Naive thymus-derived CD4-positive, alpha-beta T cell (primary cell): ENCODE measurements around the gene PITX3. TPM values are rescaled to one million over a fixed set of nuclear protein-coding genes. Genes with fewer than 3 reads are reported as not detected.

Experiments
- ATAC-seq: fragments of 150-1000 bp; cut with Tn5 transposase; 2 replicates; pipeline ENCODE4 v1.10.0; 2021; ENCODE audit warnings: mild to moderate bottlenecking, moderate library complexity
- CTCF ChIA-PET: fragments of 350-600 bp; sonication (Branson Sonifier 250); formaldehyde crosslinking; loops from one replicate; lab custom pipeline; 2021; ENCODE audit warnings: antibody characterized with exemption; lab: Charles Lee
- POLR2A ChIA-PET: fragments of 350-600 bp; sonication (Branson Sonifier 250); formaldehyde crosslinking; loops from one replicate; lab custom pipeline; 2021; ENCODE audit warnings: antibody characterized with exemption, inconsistent platforms; lab: Charles Lee
- DNase-seq, 9 donors: peaks; one replicate each; pipeline versions ENCODE4 v3.0.0 to v3.0.0-alpha.2; 2020 to 2022; ENCODE audit warnings: mixed read lengths in 1 of 9
- H3K27ac ChIP-seq: one replicate; pipeline ENCODE4 v1.7.0; 2013; ENCODE audit warnings: mild to moderate bottlenecking, low read depth, low read length, moderate library complexity
- H3K27me3 ChIP-seq, 2 donors: one replicate each; pipeline ENCODE4 v1.7.0; 2013; ENCODE audit warnings: low read length in 2 of 2, mild to moderate bottlenecking in 2 of 2, moderate library complexity in 2 of 2; ENCODE audit not compliant: control insufficient read depth in 2 of 2, insufficient read depth in 2 of 2
- H3K36me3 ChIP-seq, 3 experiments: 1 replicate in 2 of 3; 2 replicates in 1 of 3; pipeline ENCODE4 v1.7.0; 2013; ENCODE audit warnings: low read length in 3 of 3, mild to moderate bottlenecking in 3 of 3, moderate library complexity in 1 of 3; ENCODE audit not compliant: insufficient read depth in 3 of 3, control insufficient read depth in 2 of 3
- H3K4me1 ChIP-seq, 2 donors: one replicate each; pipeline ENCODE4 v1.7.0; 2013; ENCODE audit warnings: low read length in 2 of 2, mild to moderate bottlenecking in 2 of 2, moderate library complexity in 1 of 2; ENCODE audit not compliant: control insufficient read depth in 2 of 2, insufficient read depth in 2 of 2
- H3K4me3 ChIP-seq: 2 replicates; pipeline ENCODE4 v1.7.0; 2013; ENCODE audit warnings: mild to moderate bottlenecking, low read length
- H3K9me3 ChIP-seq, 3 experiments: 1 replicate in 2 of 3; 2 replicates in 1 of 3; pipeline ENCODE4 v1.7.0; 2013; ENCODE audit warnings: low read length in 3 of 3; ENCODE audit not compliant: control insufficient read depth in 2 of 3
- H3K27ac Mint-ChIP-seq, 9 donors: one replicate each; pipeline ENCODE4 v1.8.0; 2020 to 2022; ENCODE audit warnings: mixed read lengths in 9 of 9, mild to moderate bottlenecking in 8 of 9, moderate library complexity in 5 of 9, inconsistent platforms in 2 of 9
- H3K27me3 Mint-ChIP-seq, 5 donors: one replicate each; pipeline ENCODE4 v1.8.0; 2021 to 2022; ENCODE audit warnings: mixed read lengths in 5 of 5, mild to moderate bottlenecking in 1 of 5
- H3K36me3 Mint-ChIP-seq, 5 donors: one replicate each; pipeline ENCODE4 v1.8.0; 2020 to 2022; ENCODE audit warnings: mixed read lengths in 5 of 5, mild to moderate bottlenecking in 3 of 5, inconsistent platforms in 1 of 5
- H3K4me1 Mint-ChIP-seq, 7 donors: one replicate each; pipeline ENCODE4 v1.8.0; 2020 to 2022; ENCODE audit warnings: mixed read lengths in 7 of 7, mild to moderate bottlenecking in 3 of 7, inconsistent platforms in 1 of 7
- H3K4me3 Mint-ChIP-seq, 10 donors: one replicate each; pipeline ENCODE4 v1.8.0; 2020 to 2022; ENCODE audit warnings: mild to moderate bottlenecking in 10 of 10, mixed read lengths in 10 of 10, moderate library complexity in 6 of 10, inconsistent platforms in 2 of 10
- H3K9me3 Mint-ChIP-seq, 11 donors: one replicate each; pipeline ENCODE4 v1.8.0; 2020 to 2022; ENCODE audit warnings: mixed read lengths in 11 of 11, mild to moderate bottlenecking in 4 of 11, inconsistent platforms in 1 of 11, moderate library complexity in 1 of 11
- intact Hi-C, 2 donors: fragments of 100-400 bp; cut with micrococcal nuclease; formaldehyde crosslinking; loops; one replicate each; pipeline ENCODE4 v1.15.1; 2023
- polyA plus RNA-seq, 2 donors: library from polyadenylated mRNA; unstranded; fragments of 300-500 nt; fragmentation: Illumina TruSeq; gene quantifications; one replicate each; pipeline ENCODE4 v1.2.3, GENCODE V29; 2021
- total RNA-seq, 6 experiments: library from RNA in 5 of 6; stranded (reverse) in 5 of 6; gene quantifications; 1 replicate in 5 of 6; 2 replicates in 1 of 6; pipeline ENCODE4 v1.2.3 and lab custom pipeline; 2021 to 2026

Gene PITX3
- total and polyA plus RNA-seq, 7 experiments from 2014 or later, result not detected

GRCh38 chr10:102279104-102279503 lies 37.8 kb upstream of the PITX3 start:
- Mint-ChIP-seq H3K27ac (peak overlapping the region in 1 of 9 donors; percentile 57), H3K4me3 (peak overlapping the region in 1 of 10 donors; percentile 20), H3K4me1 (peaks cover 32 to 61% (median 48%) of the 10 kb centered on the region in 7 donors), H3K27me3 (no peaks in the 10 kb centered on the region), H3K9me3 (no peaks in the 10 kb centered on the region), H3K36me3 (peaks cover 0 to 7% (median 2%) of the 10 kb centered on the region in 5 donors)
- no peak overlapping the region for H3K27ac ChIP-seq
- H3K27me3 ChIP-seq, result no peaks in the 10 kb centered on the region
- POLR2A ChIA-PET, result no interaction called here
- ATAC-seq (no peak), DNase-seq (no peak)
- H3K9me3 ChIP-seq, result no peaks in the 10 kb centered on the region
- H3K36me3 ChIP-seq, result peaks cover 0 to 5% (median 0%) of the 10 kb centered on the region in 3 experiments
- peaks cover 5 to 31% of the 10 kb centered on the region in 2 donors for H3K4me1 ChIP-seq
- no peak overlapping the region for H3K4me3 ChIP-seq
- CTCF ChIA-PET, result interaction anchor here (0.8 kb wide), 1 partner anchor 148 kb away, joined by 4 read pairs; no protein-coding TSS in a partner anchor
- intact Hi-C loops, result no loop called here

- intact Hi-C loops, result no loop called here
- peaks cover 15 to 56% (median 48%) of the 10 kb centered on the region in 7 donors for H3K4me1 Mint-ChIP-seq
- Histone ChIP-seq H3K27ac (no peak overlapping the region), H3K27me3 (no peaks in the 10 kb centered on the region), H3K4me1 (peaks cover 0 to 7% of the 10 kb centered on the region in 2 donors), H3K9me3 (no peaks in the 10 kb centered on the region), H3K36me3 (peaks cover 0 to 5% (median 0%) of the 10 kb centered on the region in 3 experiments), H3K4me3 (no peak overlapping the region)
- no peaks in the 10 kb centered on the region for H3K27me3 Mint-ChIP-seq
- no peaks in the 10 kb centered on the region for H3K9me3 Mint-ChIP-seq
- no peak overlapping the region for H3K27ac Mint-ChIP-seq
- ChIA-PET POLR2A (interaction anchor here (0.6 kb wide), 1 partner anchor 108 kb away, joined by 3 read pairs; no protein-coding TSS in a partner anchor), CTCF (no interaction called here)
- H3K36me3 Mint-ChIP-seq, result peaks cover 0 to 9% (median 6%) of the 10 kb centered on the region in 5 donors
- ATAC-seq, result no peak
- DNase-seq, result no peak
- no peak overlapping the region for H3K4me3 Mint-ChIP-seq
Observed at GRCh38 chr10:102275343-102275742, 34.0 kb upstream of the PITX3 start.

GRCh38 chr10:102274062-102274461 lies 32.8 kb upstream of the PITX3 start:
- Histone ChIP-seq H3K27me3 (no peaks in the 10 kb centered on the region), H3K9me3 (no peaks in the 10 kb centered on the region), H3K36me3 (peaks cover 0 to 5% (median 0%) of the 10 kb centered on the region in 3 experiments), H3K4me3 (no peak overlapping the region), H3K27ac (no peak overlapping the region), H3K4me1 (no peaks in the 10 kb centered on the region)
- CTCF ChIA-PET, result no interaction called here
- Mint-ChIP-seq H3K4me1 (peaks cover 10 to 48% (median 40%) of the 10 kb centered on the region in 7 donors), H3K27me3 (no peaks in the 10 kb centered on the region), H3K36me3 (peaks cover 0 to 12% (median 7%) of the 10 kb centered on the region in 5 donors), H3K9me3 (no peaks in the 10 kb centered on the region), H3K4me3 (no peak overlapping the region), H3K27ac (no peak overlapping the region)
- ATAC-seq, result no peak
- intact Hi-C loops, result no loop called here
- POLR2A ChIA-PET, result no interaction called here
- DNase-seq, result no peak

- Histone ChIP-seq H3K4me1 (peaks cover 0 to 4% of the 10 kb centered on the region in 2 donors), H3K4me3 (no peak overlapping the region), H3K9me3 (no peaks in the 10 kb centered on the region), H3K36me3 (peaks cover 0 to 9% (median 0%) of the 10 kb centered on the region in 3 experiments), H3K27ac (no peak overlapping the region), H3K27me3 (no peaks in the 10 kb centered on the region)
- H3K27me3 Mint-ChIP-seq, result no peaks in the 10 kb centered on the region
- intact Hi-C loops, result no loop called here
- peaks cover 24 to 82% (median 69%) of the 10 kb centered on the region in 7 donors for H3K4me1 Mint-ChIP-seq
- ChIA-PET POLR2A (interaction anchor here (0.6 kb wide), 1 partner anchor 100 kb away, joined by 4 read pairs; no protein-coding TSS in a partner anchor), CTCF (interaction anchor here (0.6 to 0.7 kb wide), 2 partner anchors 21 to 462 kb away, joined by 3 read pairs; no protein-coding TSS in a partner anchor)
- H3K4me3 Mint-ChIP-seq, result no peak overlapping the region
- no peaks in the 10 kb centered on the region for H3K9me3 Mint-ChIP-seq
- no peak for DNase-seq
- no peak for ATAC-seq
- peak overlapping the region in 1 of 9 donors; percentile 7 for H3K27ac Mint-ChIP-seq
- peaks cover 0 to 23% (median 10%) of the 10 kb centered on the region in 5 donors for H3K36me3 Mint-ChIP-seq
Observed at GRCh38 chr10:102269017-102269416, 27.7 kb upstream of the PITX3 start.

GRCh38 chr10:102268375-102268888 lies 27.1 kb upstream of the PITX3 start:
- no peak overlapping the region for H3K4me3 Mint-ChIP-seq
- no peaks in the 10 kb centered on the region for H3K27me3 Mint-ChIP-seq
- Histone ChIP-seq H3K27ac (peak overlapping the region; percentile 9), H3K36me3 (peaks cover 0 to 10% (median 0%) of the 10 kb centered on the region in 3 experiments), H3K4me3 (no peak overlapping the region), H3K4me1 (peaks cover 0 to 4% of the 10 kb centered on the region in 2 donors), H3K27me3 (no peaks in the 10 kb centered on the region), H3K9me3 (no peaks in the 10 kb centered on the region)
- peak overlapping the region in 1 of 9 donors; percentile 32 for H3K27ac Mint-ChIP-seq
- H3K4me1 Mint-ChIP-seq, result peaks cover 24 to 82% (median 71%) of the 10 kb centered on the region in 7 donors
- CTCF ChIA-PET, result interaction anchor here (0.6 to 1.3 kb wide), 2 partner anchors 38 to 463 kb away, joined by 3 to 4 read pairs; no protein-coding TSS in a partner anchor
- DNase-seq (no peak), ATAC-seq (no peak)
- peaks cover 0 to 21% (median 10%) of the 10 kb centered on the region in 5 donors for H3K36me3 Mint-ChIP-seq
- H3K9me3 Mint-ChIP-seq, result no peaks in the 10 kb centered on the region
- POLR2A ChIA-PET, result interaction anchor here (0.9 kb wide), 1 partner anchor 10 kb away, joined by 3 read pairs; no protein-coding TSS in a partner anchor
- intact Hi-C loops, result no loop called here

- ATAC-seq (no peak), DNase-seq (no peak)
- H3K36me3 ChIP-seq, result peaks cover 0 to 17% (median 0%) of the 10 kb centered on the region in 3 experiments
- peak overlapping the region; percentile 9 for H3K27ac ChIP-seq
- Mint-ChIP-seq H3K27me3 (no peaks in the 10 kb centered on the region), H3K4me1 (peaks cover 24 to 84% (median 73%) of the 10 kb centered on the region in 7 donors), H3K36me3 (peaks cover 0 to 24% (median 11%) of the 10 kb centered on the region in 5 donors), H3K27ac (peak overlapping the region in 1 of 9 donors; percentile 48), H3K4me3 (no peak overlapping the region), H3K9me3 (no peaks in the 10 kb centered on the region)
- intact Hi-C loops, result no loop called here
- no peak overlapping the region for H3K4me3 ChIP-seq
- H3K27me3 ChIP-seq, result no peaks in the 10 kb centered on the region
- ChIA-PET CTCF (interaction anchor here (1.3 kb wide), 1 partner anchor 38 kb away, joined by 4 read pairs; no protein-coding TSS in a partner anchor), POLR2A (interaction anchor here (0.9 kb wide), 1 partner anchor 10 kb away, joined by 3 read pairs; no protein-coding TSS in a partner anchor)
- peaks cover 0 to 4% of the 10 kb centered on the region in 2 donors for H3K4me1 ChIP-seq
- no peaks in the 10 kb centered on the region for H3K9me3 ChIP-seq
Observed at GRCh38 chr10:102267748-102268147, 26.4 kb upstream of the PITX3 start.
